GM12878 (cell line): ENCODE results near the gene PLD4.

Source experiments
- CTCF ChIP-seq, 3 experiments: IDR thresholded peaks in 2 of 3; conservative IDR thresholded peaks in 1 of 3; 2 replicates each; pipeline ENCODE4 v1.5.1; 2011; ENCODE audit warnings: low read depth in 3 of 3, low read length in 3 of 3, mild to moderate bottlenecking in 3 of 3, control low read depth in 2 of 3, moderate library complexity in 2 of 3, inconsistent platforms in 1 of 3, mixed read lengths in 1 of 3; ENCODE audit not compliant: control insufficient read depth in 2 of 3, insufficient read depth in 1 of 3; ENCODE audit errors: extremely low read depth in 1 of 3
- NFXL1 ChIP-seq: fragments of 450-650 bp; IDR thresholded peaks from 2 replicates; pipeline ENCODE4 v1.6.1; 2017; ENCODE audit warnings: antibody characterized with exemption, mild to moderate bottlenecking, borderline replicate concordance
- PBX3 ChIP-seq: IDR thresholded peaks from 2 replicates; pipeline ENCODE4 v1.6.1; 2011; ENCODE audit warnings: mild to moderate bottlenecking, low read depth, low read length, moderate library complexity; ENCODE audit not compliant: insufficient replicate concordance
- RBBP5 ChIP-seq: fragments of 200-600 bp; sonication (generic); conservative IDR thresholded peaks from 2 replicates; pipeline ENCODE4 v1.6.1; 2016

GRCh38 chr14:104972301-104973134, 47.8 kb downstream of the PLD4 start:
- TF ChIP-seq NFXL1 = no peak
- TF ChIP-seq RBBP5 = no peak
- TF ChIP-seq CTCF (IDR thresholded peaks at IDR 0.05 in 2 of 3, conservative IDR thresholded peaks at IDR 0.05 in 1 of 3; ENCODE audit: control insufficient read depth in 2 of 3, extremely low read depth in 1 of 3, insufficient read depth in 1 of 3, low read depth in 3 of 3, low read length in 3 of 3) = no peak
- no peak for TF ChIP-seq PBX3
